ENCODE results near the gene ANKRD6.
"Not testable (repeated sequence)": the region's sequence is repeated elsewhere in the genome, so short reads cannot be mapped to it uniquely, and the experiment has no call there.

The ANKRD6 gene

GRCh38 chr6:89432875-89433251 is at the start of gene ANKRD6:
Gene ANKRD6 (plus strand): TSS chr6:89433152. CDS start chr6:89566977, 133,825 bp downstream.
- peak; percentile 94 for DNase-seq
- Mint-ChIP-seq H3K27me3 (peaks cover 3% of the 10 kb centered on the region), H3K36me3 (ENCODE audit: low read depth) (peaks cover 2% of the 10 kb centered on the region), H3K4me3 (peak within 1 kb of the TSS; percentile 77), H3K9me3 (no peaks in the 10 kb centered on the region), H3K4me1 (ENCODE audit: low read depth) (peaks cover 23% of the 10 kb centered on the region), H3K27ac (peak within 1 kb of the TSS; percentile 47)

DNA sequence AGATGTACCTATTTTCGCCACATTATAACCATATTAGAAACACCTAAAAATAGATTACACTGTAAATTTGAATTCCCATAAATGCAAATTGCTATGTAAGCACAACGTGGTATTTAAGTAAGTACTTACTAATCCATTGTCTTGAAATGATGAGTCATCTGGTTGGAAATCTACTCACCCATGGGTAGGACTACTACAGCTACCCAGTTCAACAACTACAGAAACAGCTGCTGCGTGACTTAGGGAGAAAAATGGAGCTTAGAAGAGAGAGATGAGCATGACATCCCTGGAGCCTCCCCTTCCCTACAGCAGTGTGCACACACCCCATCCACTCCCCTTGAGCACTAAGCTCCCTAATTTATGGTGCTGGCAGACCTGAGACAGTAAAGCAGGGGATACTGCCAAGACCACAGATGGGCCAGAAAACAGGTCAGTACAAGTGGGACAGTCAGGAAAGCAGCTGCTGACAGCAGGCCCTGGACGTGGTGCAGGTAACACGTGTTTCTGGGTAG is 47.7 kb upstream of the ANKRD6 start:
- Mint-ChIP-seq H3K4me1 (ENCODE audit: low read depth) (peaks cover 11% of the 10 kb centered on the region), H3K9me3 (no peaks in the 10 kb centered on the region), H3K27ac (no peak overlapping the region), H3K27me3 (no peaks in the 10 kb centered on the region), H3K36me3 (ENCODE audit: low read depth) (no peaks in the 10 kb centered on the region), H3K4me3 (no peak overlapping the region)
- no peak for DNase-seq

DNA sequence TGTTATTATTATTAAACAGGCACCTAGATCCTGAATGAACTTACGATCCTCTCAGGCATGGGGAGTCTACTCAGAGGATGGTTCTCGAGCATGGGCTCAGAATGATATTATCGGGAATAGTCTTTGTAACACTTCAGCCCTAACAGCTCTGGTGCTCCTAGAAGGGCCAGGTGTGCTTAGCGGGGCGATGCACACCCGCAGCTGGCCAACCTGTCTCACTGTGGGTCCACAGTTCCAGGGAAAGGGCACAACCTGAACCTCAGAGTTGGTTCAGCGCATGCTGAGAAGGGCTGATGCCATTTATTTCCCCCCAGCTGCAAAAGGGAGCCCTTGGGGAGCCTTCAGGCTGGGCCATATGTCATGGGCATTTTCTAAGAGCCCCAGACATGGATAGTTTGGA is 47.1 kb upstream of the ANKRD6 start:
- no peak for DNase-seq
- Mint-ChIP-seq H3K4me1 (ENCODE audit: low read depth) (peaks cover 11% of the 10 kb centered on the region), H3K27me3 (no peaks in the 10 kb centered on the region), H3K36me3 (ENCODE audit: low read depth) (no peaks in the 10 kb centered on the region), H3K27ac (no peak overlapping the region), H3K9me3 (no peaks in the 10 kb centered on the region), H3K4me3 (no peak overlapping the region)

DNA sequence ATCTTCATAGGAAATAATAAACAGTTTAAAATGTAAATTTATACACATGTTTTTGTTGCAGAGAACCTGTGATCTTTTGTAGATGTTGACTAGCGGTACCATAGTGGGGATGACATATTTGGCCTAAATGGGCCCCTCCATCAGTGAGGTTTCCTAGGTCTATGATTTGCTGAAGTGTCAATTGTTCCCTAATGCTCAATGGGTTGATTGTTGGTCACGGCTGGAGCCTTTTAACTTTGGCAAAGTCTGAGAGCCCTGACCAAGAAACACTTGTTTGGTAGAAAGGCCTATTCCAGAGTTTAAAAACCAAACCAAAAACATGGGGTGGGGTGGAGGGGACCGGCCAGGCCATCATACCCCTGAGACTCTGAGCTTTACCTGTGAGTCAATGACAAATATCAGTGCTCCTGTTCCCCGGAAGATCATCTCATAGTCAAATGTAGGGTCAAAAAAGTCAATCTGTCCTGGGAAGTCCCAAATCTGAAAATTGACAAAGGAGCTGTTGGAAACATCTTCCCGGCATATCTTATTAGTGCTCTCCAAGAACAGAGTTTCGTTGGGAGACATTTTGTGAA is 45.9 kb upstream of the ANKRD6 start:
- DNase-seq: no peak
- H3K4me1 Mint-ChIP-seq (ENCODE audit: low read depth): peaks cover 11% of the 10 kb centered on the region
- H3K27ac Mint-ChIP-seq: no peak overlapping the region
- H3K27me3 Mint-ChIP-seq: no peaks in the 10 kb centered on the region
- H3K4me3 Mint-ChIP-seq: no peak overlapping the region
- H3K9me3 Mint-ChIP-seq: no peaks in the 10 kb centered on the region
- H3K36me3 Mint-ChIP-seq (ENCODE audit: low read depth): no peaks in the 10 kb centered on the region

- no peaks in the 10 kb centered on the region for H3K36me3 Mint-ChIP-seq (ENCODE audit: low read depth)
- H3K4me3 Mint-ChIP-seq: no peak overlapping the region
- DNase-seq: no peak
- H3K27me3 Mint-ChIP-seq: no peaks in the 10 kb centered on the region
- peaks cover 11% of the 10 kb centered on the region for H3K4me1 Mint-ChIP-seq (ENCODE audit: low read depth)
- no peak overlapping the region for H3K27ac Mint-ChIP-seq
- H3K9me3 Mint-ChIP-seq: no peaks in the 10 kb centered on the region
These were observed 45.3 kb upstream of the ANKRD6 start for GRCh38 chr6:89387516-89388201.

- DNase-seq: no peak
- peaks cover 11% of the 10 kb centered on the region for H3K4me1 Mint-ChIP-seq (ENCODE audit: low read depth)
- H3K36me3 Mint-ChIP-seq (ENCODE audit: low read depth): no peaks in the 10 kb centered on the region
- H3K27me3 Mint-ChIP-seq: no peaks in the 10 kb centered on the region
- H3K9me3 Mint-ChIP-seq: peaks cover 5% of the 10 kb centered on the region
- no peak overlapping the region for H3K4me3 Mint-ChIP-seq
- no peak overlapping the region for H3K27ac Mint-ChIP-seq
These were observed 44.1 kb upstream of the ANKRD6 start for GRCh38 chr6:89388846-89389245.

DNA sequence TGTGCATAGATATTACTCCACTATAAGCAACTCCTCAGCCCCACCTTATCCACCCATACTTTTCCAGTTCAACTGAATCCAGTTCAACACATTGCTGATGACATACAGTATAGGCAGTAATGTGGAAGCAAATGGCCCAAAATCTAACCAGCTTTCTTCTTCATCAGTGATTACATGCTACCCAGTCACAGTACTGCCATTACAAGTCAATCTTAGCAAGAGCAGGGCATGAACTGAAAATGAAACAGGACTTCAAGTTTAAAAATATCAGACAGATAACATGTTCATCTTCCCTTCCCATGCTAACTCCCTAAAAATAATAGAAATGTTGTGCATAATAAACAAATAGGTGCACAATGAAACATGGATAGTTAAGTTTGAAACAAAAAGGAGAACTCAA is 40.1 kb upstream of the ANKRD6 start:
- Mint-ChIP-seq H3K4me3 (no peak overlapping the region), H3K27me3 (no peaks in the 10 kb centered on the region), H3K27ac (no peak overlapping the region), H3K4me1 (ENCODE audit: low read depth) (no peaks in the 10 kb centered on the region), H3K9me3 (peaks cover 5% of the 10 kb centered on the region), H3K36me3 (ENCODE audit: low read depth) (no peaks in the 10 kb centered on the region)
- DNase-seq: no peak

- no peaks in the 10 kb centered on the region for H3K27me3 Mint-ChIP-seq
- no peaks in the 10 kb centered on the region for H3K36me3 Mint-ChIP-seq (ENCODE audit: low read depth)
- peaks cover 5% of the 10 kb centered on the region for H3K9me3 Mint-ChIP-seq
- H3K4me3 Mint-ChIP-seq: no peak overlapping the region
- no peak overlapping the region for H3K27ac Mint-ChIP-seq
- no peaks in the 10 kb centered on the region for H3K4me1 Mint-ChIP-seq (ENCODE audit: low read depth)
- DNase-seq: no peak
These were observed 39.3 kb upstream of the ANKRD6 start for GRCh38 chr6:89393659-89394058.

- H3K27ac Mint-ChIP-seq; H3K27me3 Mint-ChIP-seq; H3K4me1 Mint-ChIP-seq (ENCODE audit: low read depth); H3K9me3 Mint-ChIP-seq; H3K4me3 Mint-ChIP-seq; DNase-seq; H3K36me3 Mint-ChIP-seq (ENCODE audit: low read depth): not testable (repeated sequence)
These were observed 35.1 kb upstream of the ANKRD6 start for GRCh38 chr6:89397884-89398283.

- Mint-ChIP-seq H3K4me3 (no peak overlapping the region), H3K27me3 (no peaks in the 10 kb centered on the region), H3K27ac (no peak overlapping the region), H3K36me3 (ENCODE audit: low read depth) (no peaks in the 10 kb centered on the region), H3K4me1 (ENCODE audit: low read depth) (no peaks in the 10 kb centered on the region), H3K9me3 (no peaks in the 10 kb centered on the region)
- DNase-seq: no peak
These were observed 34.0 kb upstream of the ANKRD6 start for GRCh38 chr6:89398762-89399525.

- no peak for DNase-seq
- Mint-ChIP-seq H3K9me3 (no peaks in the 10 kb centered on the region), H3K36me3 (ENCODE audit: low read depth) (no peaks in the 10 kb centered on the region), H3K4me1 (ENCODE audit: low read depth) (no peaks in the 10 kb centered on the region), H3K27me3 (no peaks in the 10 kb centered on the region), H3K4me3 (no peak overlapping the region), H3K27ac (no peak overlapping the region)
These were observed 32.9 kb upstream of the ANKRD6 start for GRCh38 chr6:89400050-89400449.

GRCh38 chr6:89400912-89401399 is 32.0 kb upstream of the ANKRD6 start:
- Mint-ChIP-seq H3K9me3 (no peaks in the 10 kb centered on the region), H3K36me3 (ENCODE audit: low read depth) (no peaks in the 10 kb centered on the region), H3K4me3 (no peak overlapping the region), H3K4me1 (ENCODE audit: low read depth) (no peaks in the 10 kb centered on the region), H3K27me3 (no peaks in the 10 kb centered on the region), H3K27ac (no peak overlapping the region)
- DNase-seq: no peak

DNA sequence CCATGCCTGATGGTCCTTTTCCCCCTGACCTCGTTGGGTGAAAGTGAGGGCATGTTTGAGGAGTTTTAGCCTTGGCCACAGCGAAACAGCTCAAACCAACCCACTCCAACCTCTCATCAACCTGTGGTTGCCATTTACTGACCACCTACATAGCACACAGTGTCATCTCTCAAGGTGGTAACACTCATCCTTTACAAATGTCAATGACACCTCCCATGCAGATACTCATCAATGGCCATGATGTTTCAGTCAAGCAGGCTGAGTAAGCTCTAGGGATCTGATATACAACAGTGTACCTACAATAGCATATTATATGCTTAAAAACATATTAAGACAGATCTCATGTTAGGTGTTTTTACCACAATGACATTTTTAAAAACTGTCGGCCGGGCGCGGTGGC is 30.2 kb upstream of the ANKRD6 start:
- no peak for DNase-seq
- H3K27ac Mint-ChIP-seq: no peak overlapping the region
- H3K36me3 Mint-ChIP-seq (ENCODE audit: low read depth): no peaks in the 10 kb centered on the region
- no peaks in the 10 kb centered on the region for H3K27me3 Mint-ChIP-seq
- H3K4me1 Mint-ChIP-seq (ENCODE audit: low read depth): no peaks in the 10 kb centered on the region
- H3K9me3 Mint-ChIP-seq: no peaks in the 10 kb centered on the region
- no peak overlapping the region for H3K4me3 Mint-ChIP-seq

DNA sequence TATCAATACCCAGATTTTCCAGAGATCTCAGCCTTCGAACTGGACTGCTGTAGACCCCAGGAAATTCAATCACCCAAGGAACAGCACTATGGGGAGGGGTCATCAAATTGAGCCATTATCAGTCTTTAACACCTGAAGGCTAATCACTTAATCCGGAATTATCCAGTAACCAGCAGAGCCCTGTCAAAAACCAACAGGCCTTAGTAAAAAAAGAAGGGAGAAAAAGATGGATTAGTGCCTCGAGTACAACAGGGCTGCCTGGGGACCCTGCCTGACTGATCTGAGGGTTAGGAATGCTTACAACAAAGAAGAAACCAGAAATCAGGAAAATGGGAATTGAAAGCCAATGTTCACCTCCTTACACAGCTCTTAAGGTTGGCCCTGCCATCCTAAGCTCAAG is 28.4 kb upstream of the ANKRD6 start:
- Mint-ChIP-seq H3K9me3 (no peaks in the 10 kb centered on the region), H3K4me3 (no peak overlapping the region), H3K27me3 (no peaks in the 10 kb centered on the region), H3K27ac (no peak overlapping the region), H3K36me3 (ENCODE audit: low read depth) (no peaks in the 10 kb centered on the region), H3K4me1 (ENCODE audit: low read depth) (no peaks in the 10 kb centered on the region)
- DNase-seq: no peak

DNA sequence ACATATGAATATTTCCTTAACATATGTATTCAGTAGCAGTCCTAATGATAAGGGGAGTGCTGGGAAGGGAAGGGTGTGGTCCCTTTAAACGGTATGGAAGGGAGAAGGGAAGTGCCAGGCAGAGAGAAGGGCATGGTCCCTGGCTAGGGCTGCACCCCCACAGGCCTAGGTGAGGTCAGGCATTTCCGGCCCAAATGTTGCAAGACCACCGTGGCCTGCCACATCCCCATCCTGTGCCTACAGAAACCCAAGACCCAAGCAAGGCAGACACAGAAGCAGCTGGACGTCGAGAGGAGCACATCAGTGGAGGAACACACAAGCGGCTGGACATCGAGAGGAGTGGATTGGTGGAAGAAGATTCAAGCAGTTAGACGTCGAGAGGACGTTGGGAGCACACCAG is 26.8 kb upstream of the ANKRD6 start:
- peaks cover 9% of the 10 kb centered on the region for H3K4me1 Mint-ChIP-seq (ENCODE audit: low read depth)
- no peaks in the 10 kb centered on the region for H3K9me3 Mint-ChIP-seq
- no peaks in the 10 kb centered on the region for H3K27me3 Mint-ChIP-seq
- H3K27ac Mint-ChIP-seq: no peak overlapping the region
- DNase-seq: no peak
- no peaks in the 10 kb centered on the region for H3K36me3 Mint-ChIP-seq (ENCODE audit: low read depth)
- no peak overlapping the region for H3K4me3 Mint-ChIP-seq

All from activated T-cell treated with anti-CD3 and anti-CD28 coated beads, Interleukin-2, amount 50 U/mL, for 24 hours (primary cell).